HUDEP-2 (cell line): ENCODE measurements around the gene ROR1.
"Not testable (repeated sequence)": the region's sequence is repeated elsewhere in the genome, so short reads cannot be mapped to it uniquely, and the experiment has no call there.

Source experiments
- DNase-seq, 76 experiments: peaks; one replicate each; lab custom pipeline; 2025; ENCODE audit not compliant: unreplicated experiment in 76 of 76; lab: John Stamatoyannopoulos, UW

The ROR1 gene

GRCh38 chr1:64077281-64077940 is 303.6 kb downstream of the ROR1 start:
- DNase-seq: no peak

GRCh38 chr1:64080941-64081562 is 307.2 kb downstream of the ROR1 start:
- no peak for DNase-seq

- no peak for DNase-seq
Observed at GRCh38 chr1:64082459-64082858, 308.6 kb downstream of the ROR1 start.

GRCh38 chr1:64084451-64084850 is 310.6 kb downstream of the ROR1 start:
- DNase-seq: no peak

GRCh38 chr1:64087768-64088167 is 314.0 kb downstream of the ROR1 start:
- DNase-seq: no peak

GRCh38 chr1:64090436-64090835 is 316.6 kb downstream of the ROR1 start:
- no peak for DNase-seq

GRCh38 chr1:64092851-64093371 is 319.1 kb downstream of the ROR1 start:
- no peak for DNase-seq

GRCh38 chr1:64093941-64094340 is 320.1 kb downstream of the ROR1 start:
- DNase-seq: no peak

GRCh38 chr1:64095832-64096231 is 322.0 kb downstream of the ROR1 start:
- no peak for DNase-seq

GRCh38 chr1:64097859-64098258 is 324.0 kb downstream of the ROR1 start:
- no peak for DNase-seq

GRCh38 chr1:64098436-64098835 is 324.6 kb downstream of the ROR1 start:
- no peak for DNase-seq

GRCh38 chr1:64098846-64099582 is 325.2 kb downstream of the ROR1 start:
- DNase-seq: no peak

GRCh38 chr1:64100791-64101190 is 327.0 kb downstream of the ROR1 start:
- DNase-seq: no peak

GRCh38 chr1:64104585-64104984 is 330.8 kb downstream of the ROR1 start:
- DNase-seq: not testable (repeated sequence)

- no peak for DNase-seq
Observed at GRCh38 chr1:64107118-64107519, 333.3 kb downstream of the ROR1 start.

- no peak for DNase-seq
Observed at GRCh38 chr1:64107632-64108031, 333.8 kb downstream of the ROR1 start.

- DNase-seq: no peak
Observed at GRCh38 chr1:64110924-64111777, 337.3 kb downstream of the ROR1 start.

GRCh38 chr1:64111787-64112186 is 338.0 kb downstream of the ROR1 start:
- DNase-seq: no peak

- no peak for DNase-seq
Observed at GRCh38 chr1:64112281-64112680, 338.5 kb downstream of the ROR1 start.

- DNase-seq: no peak
Observed at GRCh38 chr1:64114012-64114525, 340.3 kb downstream of the ROR1 start.

GRCh38 chr1:64116537-64116936 is 342.7 kb downstream of the ROR1 start:
- no peak for DNase-seq
